OCI-LY7 (cell line): ENCODE data around the gene ARID5B. TPM values are rescaled to one million over a fixed set of nuclear protein-coding genes. Genes with fewer than 3 reads are reported as not detected.

Experiments
- BruUV-seq: library from RNA; stranded (reverse); fragments of 400-500 nt; replicated peaks from 2 replicates; lab custom pipeline; 2021; lab: Mats Ljungman, UMichigan
- CTCF ChIA-PET: fragments of 300-600 bp; sonication (Branson Sonifier 250); formaldehyde crosslinking; loops from one replicate; lab custom pipeline; 2022; ENCODE audit warnings: antibody characterized with exemption; ENCODE audit not compliant: unreplicated experiment; lab: Charles Lee
- POLR2A ChIA-PET: fragments of 300-600 bp; sonication (Branson Sonifier 250); formaldehyde crosslinking; loops from one replicate; lab custom pipeline; 2022; ENCODE audit warnings: antibody characterized with exemption; lab: Charles Lee
- DNase-seq: peaks from one replicate; pipeline ENCODE4 v3.0.0-alpha.2; 2015; ENCODE audit warnings: low spot score
- H2AFZ ChIP-seq: fragments of 200-600 bp; sonication (generic), shearing (Covaris generic); 2 replicates; pipeline ENCODE4 v1.6.1; 2014; ENCODE audit warnings: mild to moderate bottlenecking, antibody characterized with exemption, low read length, moderate library complexity
- H3K27ac ChIP-seq: fragments of 200-600 bp; sonication (generic); 2 replicates; pipeline ENCODE4 v1.5.1; 2014; ENCODE audit warnings: mixed run types, low read depth, mild to moderate bottlenecking, moderate library complexity, low read length, inconsistent platforms; ENCODE audit not compliant: poor library complexity, severe bottlenecking
- H3K36me3 ChIP-seq: fragments of 200-600 bp; sonication (generic); 2 replicates; pipeline ENCODE4 v1.6.1; 2014; ENCODE audit warnings: mild to moderate bottlenecking, antibody characterized with exemption, low read length, moderate library complexity, mixed read lengths; ENCODE audit not compliant: insufficient read depth
- H3K4me1 ChIP-seq: fragments of 200-600 bp; sonication (generic); 2 replicates; pipeline ENCODE4 v1.5.1; 2014; ENCODE audit warnings: mild to moderate bottlenecking, low read length; ENCODE audit not compliant: insufficient read depth, poor library complexity, severe bottlenecking
- H3K4me2 ChIP-seq: fragments of 200-600 bp; sonication (generic); 2 replicates; pipeline ENCODE4 v1.6.1; 2014; ENCODE audit warnings: mild to moderate bottlenecking, low read length
- H3K4me3 ChIP-seq: fragments of 200-600 bp; sonication (generic); 2 replicates; pipeline ENCODE4 v1.5.1; 2014; ENCODE audit warnings: mild to moderate bottlenecking, low read depth, low read length; ENCODE audit not compliant: poor library complexity, severe bottlenecking
- H3K79me2 ChIP-seq: fragments of 200-600 bp; sonication (generic); 2 replicates; pipeline ENCODE4 v1.6.1; 2016; ENCODE audit warnings: low read depth, mild to moderate bottlenecking, low read length, moderate library complexity, mixed read lengths; ENCODE audit not compliant: insufficient read depth
- H3K9me2 ChIP-seq: fragments of 200-600 bp; sonication (generic); 2 replicates; pipeline ENCODE4 v1.6.1; 2016; ENCODE audit warnings: mild to moderate bottlenecking, low read length, mixed read lengths; ENCODE audit not compliant: insufficient read depth
- H3K9me3 ChIP-seq: fragments of 200-600 bp; sonication (generic); 2 replicates; pipeline ENCODE4 v1.6.1; 2014; ENCODE audit warnings: mild to moderate bottlenecking, mixed run types, low read length, mixed read lengths
- H4K20me1 ChIP-seq: fragments of 200-600 bp; sonication (generic); 2 replicates; pipeline ENCODE4 v1.6.1; 2014; ENCODE audit warnings: mild to moderate bottlenecking, antibody characterized with exemption, low read length, moderate library complexity, mixed read lengths; ENCODE audit not compliant: insufficient read depth
- CTCF ChIP-seq: fragments of 200-600 bp; sonication (generic); conservative IDR thresholded peaks from 2 replicates; pipeline ENCODE4 v1.5.1; 2014; ENCODE audit warnings: mild to moderate bottlenecking, antibody characterized with exemption, low read length, moderate library complexity, mixed read lengths
- EZH2phosphoT487 ChIP-seq: fragments of 200-600 bp; sonication (generic); IDR thresholded peaks from 2 replicates; pipeline ENCODE4 v1.6.1; 2018; ENCODE audit warnings: low read depth, borderline replicate concordance, mild to moderate bottlenecking, mixed run types, antibody characterized with exemption, low read length, moderate library complexity, mixed read lengths
- intact Hi-C: fragments of 100-400 bp; cut with micrococcal nuclease; formaldehyde crosslinking; loops from one replicate; pipeline ENCODE4 v1.10.0; 2022; ENCODE audit not compliant: unreplicated experiment
- total RNA-seq, 2 experiments: library from RNA; depleted of rRNA in 1 of 2; stranded (reverse); fragments of >200 nt in 1 of 2; shearing (Covaris generic) in 1 of 2; gene quantifications; 2 replicates each; pipeline ENCODE4 v1.2.3, GENCODE V29; 2014 to 2022

ARID5B gene
- total RNA-seq, 2 experiments from 2014 or later = 38.0 to 56.7 TPM

GRCh38 chr10:62085404-62085803 lies 183.9 kb downstream of the ARID5B start:
- TF ChIP-seq CTCF (no peak), EZH2phosphoT487 (no peak)
- no TSS peak for BruUV-seq
- intact Hi-C loops = loop anchor here (10.0 kb wide), 1 partner anchor 109 kb away; no protein-coding TSS in a partner anchor
- peaks cover 13% of the 10 kb centered on the region; the same call in 1 of the 2 replicates for H3K79me2 ChIP-seq
- H3K9me2 ChIP-seq = no peaks in the 10 kb centered on the region
- no peak overlapping the region for H2AFZ ChIP-seq
- no peak overlapping the region for H3K4me2 ChIP-seq
- H3K9me3 ChIP-seq = no peaks in the 10 kb centered on the region
- CTCF ChIA-PET = no interaction called here
- no peaks in the 10 kb centered on the region for H4K20me1 ChIP-seq
- H3K27ac ChIP-seq = no peak overlapping the region
- peaks cover 58% of the 10 kb centered on the region for H3K36me3 ChIP-seq
- no peak for DNase-seq
- H3K4me3 ChIP-seq = no peak overlapping the region
- POLR2A ChIA-PET = interaction anchor here (0.9 to 1.3 kb wide), 2 partner anchors 10 to 35 kb away, joined by 3 read pairs; no protein-coding TSS in a partner anchor
- peaks cover 42% of the 10 kb centered on the region for H3K4me1 ChIP-seq

GRCh38 chr10:62085821-62086220 lies 184.3 kb downstream of the ARID5B start:
- CTCF ChIA-PET = no interaction called here

More at GRCh38 chr10:62085821-62086220, 184.3 kb downstream of the ARID5B start:
- TF ChIP-seq CTCF (no peak), EZH2phosphoT487 (no peak)
- Histone ChIP-seq H4K20me1 (no peaks in the 10 kb centered on the region), H3K79me2 (peaks cover 13% of the 10 kb centered on the region; the same call in 1 of the 2 replicates), H3K9me3 (no peaks in the 10 kb centered on the region), H3K4me2 (no peak overlapping the region), H3K4me3 (no peak overlapping the region), H3K9me2 (no peaks in the 10 kb centered on the region), H2AFZ (no peak overlapping the region), H3K27ac (no peak overlapping the region), H3K36me3 (peaks cover 62% of the 10 kb centered on the region), H3K4me1 (peaks cover 38% of the 10 kb centered on the region)
- intact Hi-C loops = loop anchor here (10.0 kb wide), 1 partner anchor 109 kb away; no protein-coding TSS in a partner anchor
- POLR2A ChIA-PET = interaction anchor here (1.3 kb wide), 1 partner anchor 11 kb away, joined by 3 read pairs; no protein-coding TSS in a partner anchor
- DNase-seq = no peak
- no TSS peak for BruUV-seq
